Measurements from ENCODE around the gene MND1. TPM values are rescaled to one million over a fixed set of nuclear protein-coding genes. Genes with fewer than 3 reads are reported as not detected.
"Not testable (repeated sequence)": the region's sequence is repeated elsewhere in the genome, so short reads cannot be mapped to it uniquely, and the experiment has no call there.

MND1 gene
- total and polyA plus RNA-seq, 7 donors = 0.12 to 1.4 (median 0.40) TPM; not detected in 3

GRCh38 chr4:153449338-153449737, 104.8 kb downstream of the MND1 start:
- ATAC-seq (no peak), DNase-seq (no peak)
- Histone ChIP-seq H3K4me1 (peaks cover 13% of the 10 kb centered on the region), H3K4me3 (no peak overlapping the region), H3K9me3 (no peaks in the 10 kb centered on the region), H3K27ac (no peak overlapping the region), H3K36me3 (ENCODE audit: insufficient read depth in 1 of 2, low read depth in 1 of 2) (no peaks in the 10 kb centered on the region), H3K27me3 (ENCODE audit: insufficient read depth in 3 of 3, low read length in 2 of 3) (no peaks in the 10 kb centered on the region)
- intact Hi-C loops (cut with DNase I) = no loop called here
- WGBS, 3 donors = 91 to 100% (median 93%) methylated on average over 1 of the region's 1 CpG
- TF ChIP-seq CTCF (IDR thresholded peaks at IDR 0.05) = no peak

- Histone ChIP-seq H3K27me3 (ENCODE audit: insufficient read depth in 3 of 3, low read length in 2 of 3) (no peaks in the 10 kb centered on the region), H3K4me3 (no peak overlapping the region), H3K4me1 (peaks cover 13% of the 10 kb centered on the region), H3K36me3 (ENCODE audit: insufficient read depth in 1 of 2, low read depth in 1 of 2) (no peaks in the 10 kb centered on the region), H3K27ac (no peak overlapping the region), H3K9me3 (no peaks in the 10 kb centered on the region)
- intact Hi-C loops (cut with DNase I) = no loop called here
- DNase-seq (no peak), ATAC-seq (no peak)
- no peak for TF ChIP-seq CTCF (IDR thresholded peaks at IDR 0.05)
- 85 to 95% (median 90%) methylated on average over 5 of the region's 5 CpGs for WGBS, 3 donors
Observed at GRCh38 chr4:153450544-153450917, 106.0 kb downstream of the MND1 start.

- H3K36me3 ChIP-seq (ENCODE audit: insufficient read depth in 1 of 2, low read depth in 1 of 2); intact Hi-C loops (cut with DNase I); DNase-seq; H3K27ac ChIP-seq; H3K9me3 ChIP-seq; H3K4me3 ChIP-seq; H3K27me3 ChIP-seq (ENCODE audit: insufficient read depth in 3 of 3, low read length in 2 of 3); ATAC-seq: not testable (repeated sequence)
- 62 to 76% (median 75%) methylated on average over 13 of the region's 13 CpGs for WGBS, 3 donors
- H3K4me1 ChIP-seq = peaks cover 13% of the 10 kb centered on the region
Observed at GRCh38 chr4:153451145-153451544, 106.7 kb downstream of the MND1 start.

GRCh38 chr4:153451911-153452657, 107.6 kb downstream of the MND1 start:
- Histone ChIP-seq H3K9me3 (no peaks in the 10 kb centered on the region), H3K4me3 (no peak overlapping the region), H3K36me3 (ENCODE audit: insufficient read depth in 1 of 2, low read depth in 1 of 2) (no peaks in the 10 kb centered on the region), H3K27me3 (ENCODE audit: insufficient read depth in 3 of 3, low read length in 2 of 3) (no peaks in the 10 kb centered on the region), H3K27ac (no peak overlapping the region), H3K4me1 (peaks cover 13% of the 10 kb centered on the region)
- TF ChIP-seq CTCF (IDR thresholded peaks at IDR 0.05) = no peak
- intact Hi-C loops (cut with DNase I) = no loop called here
- DNase-seq (no peak), ATAC-seq (no peak)
- WGBS, 3 donors = 87 to 92% (median 90%) methylated on average over 27 of the region's 27 CpGs

- no peak for ATAC-seq
Observed at GRCh38 chr4:153452658-153453378, 108.3 kb downstream of the MND1 start.

More at GRCh38 chr4:153452658-153453378, 108.3 kb downstream of the MND1 start:
- Histone ChIP-seq H3K36me3 (ENCODE audit: insufficient read depth in 1 of 2, low read depth in 1 of 2) (no peaks in the 10 kb centered on the region), H3K4me3 (no peak overlapping the region), H3K27me3 (ENCODE audit: insufficient read depth in 3 of 3, low read length in 2 of 3) (no peaks in the 10 kb centered on the region), H3K27ac (no peak overlapping the region), H3K9me3 (no peaks in the 10 kb centered on the region), H3K4me1 (peaks cover 8% of the 10 kb centered on the region)
- no peak for DNase-seq
- 92 to 98% (median 93%) methylated on average over 1 to 4 of the region's 4 CpGs for WGBS, 3 donors
- TF ChIP-seq CTCF (IDR thresholded peaks at IDR 0.05) = no peak
- intact Hi-C loops (cut with DNase I) = no loop called here

Data from psoas muscle (tissue), 8 donors.